ENCODE data around the gene HEXB.

The HEXB gene

GRCh38 chr5:74684900-74685851 lies at the start of gene HEXB:
Gene HEXB, plus strand, starts transcription at chr5:74685233. Its CDS starts 28 bp downstream, at chr5:74685261.
- peak; percentile 90 for DNase-seq (ENCODE audit: low spot score)
- peak; percentile 2 for TF ChIP-seq CTCF (IDR thresholded peaks at IDR 0.05; ENCODE audit: extremely low read depth, missing control alignments)

GRCh38 chr5:74636149-74636548 lies 48.9 kb upstream of the HEXB start:
- no peak for DNase-seq (ENCODE audit: low spot score)
- no peak for TF ChIP-seq CTCF (IDR thresholded peaks at IDR 0.05; ENCODE audit: extremely low read depth, missing control alignments)

GRCh38 chr5:74636552-74636951 lies 48.5 kb upstream of the HEXB start:
- no peak for TF ChIP-seq CTCF (IDR thresholded peaks at IDR 0.05; ENCODE audit: extremely low read depth, missing control alignments)
- no peak for DNase-seq (ENCODE audit: low spot score)

GRCh38 chr5:74638544-74638969 lies 46.5 kb upstream of the HEXB start:
- no peak for TF ChIP-seq CTCF (IDR thresholded peaks at IDR 0.05; ENCODE audit: extremely low read depth, missing control alignments)
- no peak for DNase-seq (ENCODE audit: low spot score)

- DNase-seq (ENCODE audit: low spot score) = peak; percentile 50
- TF ChIP-seq CTCF (IDR thresholded peaks at IDR 0.05; ENCODE audit: extremely low read depth, missing control alignments) = no peak
Observed at GRCh38 chr5:74638970-74639806, 45.8 kb upstream of the HEXB start.

- TF ChIP-seq CTCF (IDR thresholded peaks at IDR 0.05; ENCODE audit: extremely low read depth, missing control alignments) = no peak
- peak; percentile 32 for DNase-seq (ENCODE audit: low spot score)
Observed at GRCh38 chr5:74639807-74640449, 45.1 kb upstream of the HEXB start.

Measured in GM20000 (cell line).